BLaER1 (cell line): ENCODE measurements around the gene BPHL.
"Not testable (repeated sequence)": the region's sequence is repeated elsewhere in the genome, so short reads cannot be mapped to it uniquely, and the experiment has no call there.

Source experiments
- H3K27ac ChIP-seq: shearing (Covaris generic); formaldehyde crosslinking; 2 replicates; pipeline ENCODE4 v1.8.1; 2022
- H3K27me3 ChIP-seq: shearing (Covaris generic); formaldehyde crosslinking; 2 replicates; pipeline ENCODE4 v1.8.1; 2022
- H3K36me3 ChIP-seq: shearing (Covaris generic); formaldehyde crosslinking; 2 replicates; pipeline ENCODE4 v1.8.1; 2022
- H3K4me1 ChIP-seq: shearing (Covaris generic); formaldehyde crosslinking; 2 replicates; pipeline ENCODE4 v1.8.1; 2022
- H3K4me2 ChIP-seq: shearing (Covaris generic); formaldehyde crosslinking; 2 replicates; pipeline ENCODE4 v1.8.1; 2022
- H3K4me3 ChIP-seq: shearing (Covaris generic); formaldehyde crosslinking; 2 replicates; pipeline ENCODE4 v1.8.1; 2022
- H3K9ac ChIP-seq: shearing (Covaris generic); formaldehyde crosslinking; 2 replicates; pipeline ENCODE4 v1.8.1; 2022
- H3K9me3 ChIP-seq: shearing (Covaris generic); formaldehyde crosslinking; 2 replicates; pipeline ENCODE4 v1.8.1; 2022
- H4K20me1 ChIP-seq: shearing (Covaris generic); formaldehyde crosslinking; 2 replicates; pipeline ENCODE4 v1.8.1; 2022
- Cebpa-rat ChIP-seq: shearing (Covaris generic); IDR thresholded peaks from 2 replicates; pipeline ENCODE4 v1.8.1; 2022

BPHL gene

DNA sequence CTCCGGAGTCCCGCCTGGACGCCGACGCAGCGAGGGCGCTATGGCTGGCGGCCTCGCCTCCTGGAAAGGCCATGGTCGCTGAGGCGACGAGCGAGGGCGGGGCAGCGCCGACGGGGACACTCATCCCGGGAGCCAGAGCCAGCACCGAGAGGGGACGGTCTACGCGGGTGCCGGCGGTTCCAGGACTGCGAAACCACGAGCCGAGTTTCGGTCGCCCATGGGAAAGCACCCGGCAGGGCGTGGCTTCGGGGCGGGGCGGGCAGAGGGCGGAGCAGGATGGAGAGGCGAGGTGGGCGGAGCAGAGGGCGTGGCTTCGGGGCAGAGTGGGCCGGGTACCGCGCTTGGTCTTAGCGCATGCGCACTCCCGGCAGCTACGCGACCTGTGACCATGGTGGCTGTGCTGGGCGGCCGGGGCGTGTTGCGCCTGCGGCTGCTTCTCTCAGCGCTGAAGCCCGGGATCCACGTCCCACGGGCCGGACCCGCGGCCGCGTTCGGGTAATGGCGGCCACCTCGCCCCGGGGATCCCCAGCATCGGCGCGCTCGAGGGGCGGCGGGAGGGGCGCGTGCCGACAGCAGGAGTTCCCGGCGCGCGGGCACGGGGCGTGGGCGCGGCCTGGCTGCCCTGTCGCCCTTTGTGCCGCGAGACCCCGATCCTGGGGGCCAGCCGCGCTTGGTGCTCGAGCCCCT lies at the start of gene BPHL:
BPHL (plus strand) TSS at position 359 of the 687 bp plus-strand sequence; CDS start at position 389, 30 bp downstream.
- H3K36me3 ChIP-seq: peaks cover 19% of the 10 kb centered on the region
- peak within 1 kb of the TSS; percentile 90 for H3K4me2 ChIP-seq
- H3K27me3 ChIP-seq: no peaks in the 10 kb centered on the region
- peaks cover 31% of the 10 kb centered on the region for H3K4me1 ChIP-seq
- H3K9me3 ChIP-seq: no peaks in the 10 kb centered on the region
- H3K4me3 ChIP-seq: peak within 1 kb of the TSS; percentile 90
- H3K9ac ChIP-seq: peak within 1 kb of the TSS; percentile 85
- peak within 1 kb of the TSS; percentile 82 for H3K27ac ChIP-seq
- no peaks in the 10 kb centered on the region for H4K20me1 ChIP-seq
- TF ChIP-seq Cebpa-rat: no peak

DNA sequence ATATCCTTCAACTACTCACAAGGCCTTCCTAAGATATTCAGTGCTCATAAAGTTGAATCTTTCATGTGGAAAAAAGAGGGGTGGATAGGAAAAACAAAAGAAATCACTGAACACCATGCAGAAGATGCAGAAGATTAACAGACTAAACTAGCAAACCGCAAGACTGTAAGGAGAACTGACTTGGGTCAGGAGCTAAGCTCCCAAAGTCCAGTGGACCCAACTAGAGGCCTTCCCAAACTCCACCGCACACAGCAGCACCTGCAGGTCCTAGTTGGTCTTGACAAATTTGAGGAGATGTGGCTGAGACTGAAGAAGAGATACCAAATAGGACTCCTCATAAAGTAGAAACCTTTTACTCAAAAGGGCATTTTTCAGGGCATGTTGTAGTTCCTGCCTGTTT lies 46.9 kb upstream of the BPHL start:
- Histone ChIP-seq H3K4me1 (peaks cover 66% of the 10 kb centered on the region), H3K9ac (no peak overlapping the region), H3K4me2 (no peak overlapping the region), H3K4me3 (no peak overlapping the region), H3K27ac (no peak overlapping the region), H4K20me1 (peaks cover 33% of the 10 kb centered on the region; the same call in 1 of the 2 replicates), H3K36me3 (peaks cover 9% of the 10 kb centered on the region; the same call in 1 of the 2 replicates), H3K9me3 (no peaks in the 10 kb centered on the region), H3K27me3 (no peaks in the 10 kb centered on the region)
- no peak for TF ChIP-seq Cebpa-rat

DNA sequence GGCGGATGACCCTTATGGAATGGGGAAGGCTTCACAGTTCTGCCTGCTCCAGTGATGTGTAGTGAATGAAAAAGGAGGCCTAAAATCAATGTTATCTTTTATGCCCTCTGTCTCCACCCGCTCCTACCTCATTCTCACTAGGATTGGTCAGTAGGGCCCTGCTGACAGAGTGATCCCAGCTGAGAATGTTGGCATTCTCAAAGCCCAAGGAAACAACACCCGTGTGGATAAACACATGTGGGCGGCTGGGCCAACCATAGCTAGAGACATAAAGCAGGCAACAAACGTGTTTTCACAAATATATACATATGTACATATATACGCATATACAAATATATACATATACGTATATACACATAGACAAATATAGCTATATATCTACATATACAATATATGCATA lies 45.7 kb upstream of the BPHL start:
- Histone ChIP-seq H4K20me1 (peaks cover 33% of the 10 kb centered on the region; the same call in 1 of the 2 replicates), H3K9ac (no peak overlapping the region), H3K4me2 (no peak overlapping the region), H3K4me1 (peaks cover 54% of the 10 kb centered on the region), H3K27ac (no peak overlapping the region), H3K4me3 (no peak overlapping the region), H3K9me3 (peaks cover 4% of the 10 kb centered on the region; the same call in 1 of the 2 replicates), H3K27me3 (no peaks in the 10 kb centered on the region), H3K36me3 (peaks cover 22% of the 10 kb centered on the region)
- no peak for TF ChIP-seq Cebpa-rat

DNA sequence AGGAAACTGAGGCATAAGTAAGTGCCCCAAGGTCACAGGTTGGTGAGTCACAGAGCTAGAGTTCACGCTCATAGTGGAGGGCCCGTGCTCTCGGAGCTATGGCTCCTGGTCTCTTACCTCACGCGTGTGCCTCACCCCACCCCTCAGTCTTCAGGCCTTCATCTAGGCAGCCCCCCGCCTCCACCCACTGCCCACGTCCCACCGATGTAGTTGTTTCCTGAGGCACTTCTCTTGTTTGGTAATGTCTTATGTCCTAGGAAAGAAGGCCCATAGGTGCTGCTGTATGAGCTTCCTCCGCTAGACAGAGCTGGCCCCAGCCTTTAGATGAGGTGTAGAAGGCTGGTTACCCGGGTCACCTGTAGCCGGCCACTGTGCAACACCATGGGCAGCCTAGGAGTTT lies 45.1 kb upstream of the BPHL start:
- H3K36me3 ChIP-seq: peaks cover 27% of the 10 kb centered on the region
- TF ChIP-seq Cebpa-rat: no peak
- no peak overlapping the region for H3K4me3 ChIP-seq
- no peak overlapping the region for H3K9ac ChIP-seq
- H3K4me1 ChIP-seq: peaks cover 56% of the 10 kb centered on the region
- no peak overlapping the region for H3K27ac ChIP-seq
- peak overlapping the region; percentile 69 for H3K4me2 ChIP-seq
- H3K27me3 ChIP-seq: no peaks in the 10 kb centered on the region
- H4K20me1 ChIP-seq: peaks cover 33% of the 10 kb centered on the region; the same call in 1 of the 2 replicates
- peaks cover 9% of the 10 kb centered on the region; the same call in 1 of the 2 replicates for H3K9me3 ChIP-seq

DNA sequence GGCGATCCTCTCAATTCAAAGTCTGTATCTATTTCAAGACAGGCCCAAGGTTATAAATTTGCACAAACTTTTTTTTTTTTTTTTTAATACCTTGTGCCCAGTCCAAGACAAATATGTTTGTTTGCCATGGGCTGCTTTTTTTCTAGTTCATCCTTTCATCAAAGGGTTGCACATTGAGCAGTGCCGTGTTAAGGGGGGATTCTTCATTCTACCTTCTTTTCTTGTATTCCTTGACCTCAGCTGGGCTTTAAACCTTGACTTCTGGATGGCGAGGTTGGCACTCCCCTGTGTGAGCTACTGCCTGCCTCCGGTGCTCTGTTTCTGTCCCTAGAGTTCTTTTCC lies 42.8 kb upstream of the BPHL start:
- no peak overlapping the region for H3K4me3 ChIP-seq
- H4K20me1 ChIP-seq: peaks cover 33% of the 10 kb centered on the region; the same call in 1 of the 2 replicates
- H3K27me3 ChIP-seq: no peaks in the 10 kb centered on the region
- H3K9me3 ChIP-seq: peaks cover 9% of the 10 kb centered on the region; the same call in 1 of the 2 replicates
- no peak overlapping the region for H3K27ac ChIP-seq
- no peak overlapping the region for H3K9ac ChIP-seq
- H3K4me1 ChIP-seq: peaks cover 51% of the 10 kb centered on the region
- peaks cover 48% of the 10 kb centered on the region for H3K36me3 ChIP-seq
- H3K4me2 ChIP-seq: peak overlapping the region; percentile 69
- no peak for TF ChIP-seq Cebpa-rat

DNA sequence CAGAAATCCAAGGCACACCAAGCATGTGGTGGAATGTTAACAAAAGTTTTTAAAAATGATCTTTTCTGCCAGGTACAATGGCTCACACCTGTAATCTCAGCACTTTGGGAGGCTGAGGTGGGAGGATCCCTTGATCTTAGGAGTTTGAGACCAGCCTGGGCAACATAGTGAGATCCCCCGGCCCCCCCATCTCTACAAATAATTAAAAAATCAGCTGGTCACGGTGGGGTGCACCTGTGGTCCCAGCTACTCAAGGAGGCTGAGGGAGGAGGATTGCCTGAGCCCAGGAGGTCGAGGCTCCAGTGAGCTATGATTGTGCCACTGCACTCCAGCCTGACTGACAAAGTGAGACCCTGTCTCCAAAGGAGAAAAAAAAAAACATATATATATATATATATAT lies 42.2 kb upstream of the BPHL start:
- H3K27me3 ChIP-seq: no peaks in the 10 kb centered on the region
- H4K20me1 ChIP-seq: peaks cover 33% of the 10 kb centered on the region; the same call in 1 of the 2 replicates
- TF ChIP-seq Cebpa-rat: no peak
- H3K4me1 ChIP-seq: peaks cover 45% of the 10 kb centered on the region
- no peak overlapping the region for H3K4me3 ChIP-seq
- H3K36me3 ChIP-seq: peaks cover 54% of the 10 kb centered on the region
- H3K9ac ChIP-seq: no peak overlapping the region
- peaks cover 9% of the 10 kb centered on the region; the same call in 1 of the 2 replicates for H3K9me3 ChIP-seq
- no peak overlapping the region for H3K4me2 ChIP-seq
- no peak overlapping the region for H3K27ac ChIP-seq

DNA sequence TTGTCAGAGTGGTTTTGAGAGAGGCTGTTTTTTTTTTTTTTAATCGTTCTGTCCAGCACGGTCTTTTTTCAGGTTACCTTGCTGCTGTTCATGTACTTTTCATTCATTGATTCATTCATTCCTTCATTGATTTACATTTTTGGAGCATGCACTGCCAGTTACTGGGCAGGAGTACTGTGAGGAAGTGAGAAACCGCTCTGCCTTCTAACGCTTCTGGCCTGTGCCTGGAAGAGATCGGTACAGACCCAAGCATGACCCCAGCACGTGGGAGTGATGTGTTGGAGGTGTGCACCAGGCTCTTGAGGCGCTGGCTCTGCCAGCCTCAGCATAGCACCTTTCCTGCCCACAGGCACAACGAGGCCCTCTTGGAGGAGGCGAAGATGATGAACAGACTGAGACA lies 41.1 kb upstream of the BPHL start:
- H3K27me3 ChIP-seq: no peaks in the 10 kb centered on the region
- no peak overlapping the region for H3K4me2 ChIP-seq
- H3K4me3 ChIP-seq: no peak overlapping the region
- peaks cover 32% of the 10 kb centered on the region; the same call in 1 of the 2 replicates for H4K20me1 ChIP-seq
- peaks cover 65% of the 10 kb centered on the region for H3K36me3 ChIP-seq
- H3K27ac ChIP-seq: no peak overlapping the region
- H3K9me3 ChIP-seq: peaks cover 9% of the 10 kb centered on the region; the same call in 1 of the 2 replicates
- peaks cover 45% of the 10 kb centered on the region for H3K4me1 ChIP-seq
- no peak for TF ChIP-seq Cebpa-rat
- no peak overlapping the region for H3K9ac ChIP-seq

DNA sequence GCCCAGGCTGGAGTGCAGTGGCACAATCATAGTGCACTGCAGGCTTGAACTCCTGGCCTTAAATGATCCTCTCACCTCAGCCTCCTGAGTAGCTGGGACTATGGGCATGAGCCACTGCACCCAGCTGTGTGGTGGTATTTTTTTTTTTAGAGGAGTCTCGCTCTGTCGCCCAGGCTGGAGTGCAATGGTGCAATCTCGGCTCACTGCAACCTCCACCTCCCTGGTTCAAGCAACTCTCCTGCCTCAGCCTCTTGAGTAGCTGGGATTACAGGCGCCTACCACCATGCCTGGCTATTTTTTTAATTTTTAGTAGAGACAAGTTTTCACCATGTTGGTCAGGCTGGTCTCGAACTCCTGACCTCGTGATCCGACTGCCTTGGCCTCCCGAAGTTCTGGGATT lies 39.6 kb upstream of the BPHL start:
- peaks cover 22% of the 10 kb centered on the region; the same call in 1 of the 2 replicates for H4K20me1 ChIP-seq
- H3K27me3 ChIP-seq, H3K27ac ChIP-seq, H3K9ac ChIP-seq, H3K4me3 ChIP-seq, H3K9me3 ChIP-seq: not testable (repeated sequence)
- TF ChIP-seq Cebpa-rat: 0 out of 2 replicates have a peak, but pooled peaks have one; percentile 15
- H3K4me1 ChIP-seq: peaks cover 37% of the 10 kb centered on the region
- peaks cover 75% of the 10 kb centered on the region for H3K36me3 ChIP-seq
- peak overlapping the region; percentile 21; the same call in 1 of the 2 replicates for H3K4me2 ChIP-seq

DNA sequence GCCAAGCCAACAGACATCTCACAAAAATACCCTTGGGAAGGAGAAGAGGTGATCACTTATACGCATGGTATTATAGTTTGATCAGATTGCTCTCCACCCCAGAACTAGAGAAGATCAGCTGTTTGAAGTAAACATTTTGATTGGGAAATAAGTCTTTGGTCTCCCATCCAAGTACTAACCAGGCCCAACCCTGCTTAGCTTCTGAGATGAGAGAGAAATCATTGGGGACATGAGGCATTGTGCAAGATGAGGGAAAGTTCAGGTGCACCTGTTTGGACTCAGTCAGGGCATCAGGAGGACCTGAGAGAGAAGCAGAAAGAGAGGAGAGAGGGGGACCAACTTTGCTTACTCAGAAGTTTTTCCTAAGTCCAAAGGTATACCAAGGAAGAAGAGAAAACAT lies 38.8 kb upstream of the BPHL start:
- H3K27ac ChIP-seq: no peak overlapping the region
- TF ChIP-seq Cebpa-rat: no peak
- no peak overlapping the region for H3K9ac ChIP-seq
- peaks cover 9% of the 10 kb centered on the region; the same call in 1 of the 2 replicates for H3K9me3 ChIP-seq
- no peak overlapping the region for H3K4me3 ChIP-seq
- H3K4me1 ChIP-seq: peaks cover 30% of the 10 kb centered on the region
- H3K27me3 ChIP-seq: no peaks in the 10 kb centered on the region
- peaks cover 83% of the 10 kb centered on the region for H3K36me3 ChIP-seq
- H3K4me2 ChIP-seq: no peak overlapping the region
- H4K20me1 ChIP-seq: peaks cover 17% of the 10 kb centered on the region; the same call in 1 of the 2 replicates

DNA sequence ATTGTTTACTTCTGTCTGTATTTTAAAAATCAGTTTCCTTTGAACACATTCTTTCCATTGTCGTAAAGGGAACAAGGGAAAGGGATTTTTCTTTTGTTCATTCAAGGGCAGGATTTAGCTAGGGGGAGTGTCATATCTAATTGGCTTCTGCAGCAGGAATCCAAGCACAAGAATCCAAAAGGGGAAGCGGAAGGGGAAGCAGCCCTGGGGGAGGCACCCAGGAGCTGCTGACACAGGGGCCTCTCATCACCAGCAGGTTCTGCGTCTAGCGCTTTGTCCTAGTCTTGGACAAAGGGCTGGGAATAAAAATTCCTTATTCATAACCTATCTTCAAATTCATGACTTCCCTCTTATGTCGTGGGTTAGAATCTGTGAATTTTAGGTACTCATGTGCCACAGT lies 36.6 kb upstream of the BPHL start:
- no peaks in the 10 kb centered on the region for H4K20me1 ChIP-seq
- no peak overlapping the region for H3K9ac ChIP-seq
- H3K4me2 ChIP-seq: no peak overlapping the region
- peaks cover 94% of the 10 kb centered on the region for H3K36me3 ChIP-seq
- no peak overlapping the region for H3K4me3 ChIP-seq
- peaks cover 13% of the 10 kb centered on the region for H3K4me1 ChIP-seq
- H3K27me3 ChIP-seq: no peaks in the 10 kb centered on the region
- peaks cover 9% of the 10 kb centered on the region; the same call in 1 of the 2 replicates for H3K9me3 ChIP-seq
- H3K27ac ChIP-seq: no peak overlapping the region
- no peak for TF ChIP-seq Cebpa-rat
